Measurements from ENCODE around the gene CAMK1G.

The CAMK1G gene

DNA sequence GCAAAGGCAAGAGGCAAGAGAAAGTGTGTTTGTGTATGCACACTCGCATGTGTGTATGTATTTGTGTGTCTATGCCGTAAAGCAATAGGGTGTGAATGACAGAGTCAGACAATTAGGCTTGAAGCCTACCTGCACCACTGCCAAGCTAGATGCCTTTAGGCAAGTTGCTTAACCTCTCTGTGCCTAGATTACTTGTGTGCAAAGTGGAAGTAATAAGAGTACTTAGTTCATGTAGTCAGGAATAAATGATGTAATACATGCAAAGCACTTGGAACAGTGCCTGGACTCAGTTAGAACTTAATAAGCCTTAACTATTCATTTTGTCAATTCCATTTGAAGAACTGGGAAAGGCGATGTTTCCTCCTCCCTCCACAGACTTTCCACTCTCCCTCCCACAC is 37.0 kb downstream of the CAMK1G start:
- DNase-seq (ENCODE audit: low spot score), result no peak

DNA sequence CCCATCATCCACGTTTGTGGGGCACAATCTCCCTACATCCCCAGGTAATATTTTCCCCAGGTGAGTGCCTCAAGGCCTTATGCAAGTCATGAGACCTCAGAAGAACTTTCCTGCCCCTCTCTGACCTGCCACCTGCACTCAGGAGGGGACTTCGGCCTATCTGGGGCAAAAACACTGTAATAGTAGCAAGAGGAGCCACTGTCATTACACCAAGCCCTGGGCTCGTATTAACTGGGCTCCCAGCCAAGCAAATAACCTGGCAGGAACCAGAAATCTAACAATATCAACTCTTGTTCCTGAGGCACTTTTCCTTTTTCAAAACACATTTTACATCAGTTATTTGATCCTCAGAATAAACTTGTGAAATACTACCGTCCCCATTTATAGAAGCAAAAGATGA is 37.8 kb downstream of the CAMK1G start:
- no peak for DNase-seq (ENCODE audit: low spot score)

GRCh38 chr1:209621741-209622655 is 38.5 kb downstream of the CAMK1G start:
- no peak for DNase-seq (ENCODE audit: low spot score)

DNA sequence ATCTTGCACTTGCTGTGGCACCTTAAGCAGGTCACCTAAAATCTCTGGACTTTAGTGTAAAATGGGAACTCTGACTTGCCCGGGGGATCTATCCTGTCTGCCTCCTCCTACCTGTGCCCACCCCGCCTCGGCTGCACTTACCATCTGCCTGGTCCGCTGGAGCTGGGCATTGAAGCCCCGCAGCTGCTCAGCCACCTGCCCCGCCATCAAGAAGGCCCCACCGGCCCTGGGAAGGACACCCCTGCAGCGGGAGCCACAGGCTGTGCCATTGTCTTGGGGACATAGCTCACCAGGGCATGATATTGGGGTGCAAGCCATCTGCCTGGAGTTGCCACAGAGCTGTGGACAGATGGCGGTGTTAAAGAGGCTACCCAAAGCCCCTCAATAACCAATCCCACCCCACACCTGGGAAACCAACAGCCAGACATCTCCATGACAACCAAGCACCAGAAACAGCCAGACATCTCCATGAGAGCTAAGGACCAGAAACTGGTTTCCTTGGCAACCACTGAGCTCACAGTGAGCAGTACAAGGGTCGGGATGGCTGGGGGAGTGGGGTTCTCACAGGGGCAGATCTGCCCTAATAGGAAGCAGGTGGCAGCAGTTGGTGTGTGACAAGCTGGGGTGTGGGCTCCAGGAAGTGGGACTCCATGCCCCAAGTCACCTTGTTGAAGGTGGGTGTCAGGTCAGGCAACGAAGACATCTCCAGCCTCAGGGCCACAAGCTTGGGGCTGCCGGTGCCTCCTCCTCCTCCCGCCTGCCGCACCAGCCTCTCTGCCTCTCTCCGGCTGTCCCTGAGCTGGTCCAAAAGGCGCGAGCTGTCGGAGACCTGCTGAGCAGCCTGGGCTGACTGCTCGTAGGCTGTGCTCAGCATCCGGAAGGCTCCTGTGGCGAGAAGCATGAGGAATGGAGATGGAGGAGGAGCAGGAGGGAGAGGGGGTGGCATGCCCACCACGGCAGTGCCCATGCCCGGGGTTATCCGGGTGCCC is 39.6 kb downstream of the CAMK1G start:
- no peak for DNase-seq (ENCODE audit: low spot score)

DNA sequence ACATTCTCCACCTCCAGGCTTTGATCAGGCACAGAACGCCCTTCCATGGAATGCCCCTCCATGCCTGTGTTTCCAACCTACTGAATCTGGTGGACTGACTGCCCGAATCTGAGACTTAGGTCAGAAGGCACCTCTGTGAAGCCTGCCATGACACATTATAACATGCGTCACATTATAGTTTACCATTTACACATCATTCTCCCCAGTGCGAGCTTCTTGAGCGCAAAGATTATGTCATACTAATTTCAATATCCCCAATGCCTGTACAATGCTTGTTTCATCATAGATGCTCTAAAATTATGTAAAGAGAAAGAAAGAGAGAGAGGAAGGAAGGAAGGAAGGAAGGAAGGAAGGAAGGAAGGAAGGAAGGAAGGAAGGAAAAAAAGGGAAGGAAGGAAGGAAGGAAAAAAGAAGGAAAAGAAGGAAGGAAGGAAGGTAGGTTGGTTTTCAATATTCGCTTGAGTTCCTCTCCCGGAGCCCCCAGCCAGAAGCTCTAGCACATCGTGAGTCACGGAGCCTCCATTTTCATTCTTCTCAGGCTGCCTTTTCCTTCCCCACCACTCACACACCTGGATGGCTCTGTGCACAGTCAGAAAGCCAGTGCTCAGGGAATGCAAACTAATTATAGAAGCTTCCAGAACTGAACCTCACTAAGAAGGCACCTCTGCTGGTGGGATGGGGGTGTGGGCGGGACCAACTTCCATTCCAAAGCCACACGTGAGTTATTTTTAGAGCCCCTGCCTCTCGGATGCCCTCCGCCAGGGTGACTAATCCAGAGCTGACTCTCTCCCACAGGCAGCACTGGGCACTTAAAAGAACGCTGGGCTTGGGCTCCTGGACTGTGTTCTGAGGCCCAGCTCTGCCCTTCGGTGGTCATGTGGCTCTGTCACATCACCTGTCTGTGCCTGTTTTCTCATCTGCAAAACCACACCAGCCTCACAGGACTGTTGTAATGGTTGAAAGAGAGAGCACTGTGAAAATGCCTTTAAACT is 41.3 kb downstream of the CAMK1G start:
- DNase-seq (ENCODE audit: low spot score), result no peak

DNA sequence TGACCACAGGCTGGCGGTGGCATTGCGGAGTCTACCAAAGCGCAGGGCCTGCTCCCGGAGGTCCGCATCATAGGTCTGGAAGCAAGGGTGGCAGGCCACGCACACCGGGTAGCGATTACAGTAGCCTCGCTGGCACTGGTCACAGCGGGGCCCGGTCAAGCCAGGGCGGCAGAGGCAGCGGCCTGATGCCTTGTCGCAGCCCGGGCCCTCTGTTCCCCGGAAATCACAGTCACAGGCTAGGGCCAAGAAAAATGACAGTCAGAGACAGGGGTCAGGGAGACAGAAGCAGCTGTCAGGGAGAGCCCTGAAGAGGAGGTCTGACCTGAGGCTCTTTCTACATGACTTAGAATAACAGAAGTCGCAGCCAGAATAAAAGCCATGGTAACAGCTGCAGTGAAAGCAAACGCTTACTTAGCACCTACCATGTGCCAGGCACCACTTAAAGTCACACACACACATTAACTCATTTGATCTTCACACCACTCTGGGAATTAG is 42.3 kb downstream of the CAMK1G start:
- peak; percentile 49 for DNase-seq (ENCODE audit: low spot score)

DNA sequence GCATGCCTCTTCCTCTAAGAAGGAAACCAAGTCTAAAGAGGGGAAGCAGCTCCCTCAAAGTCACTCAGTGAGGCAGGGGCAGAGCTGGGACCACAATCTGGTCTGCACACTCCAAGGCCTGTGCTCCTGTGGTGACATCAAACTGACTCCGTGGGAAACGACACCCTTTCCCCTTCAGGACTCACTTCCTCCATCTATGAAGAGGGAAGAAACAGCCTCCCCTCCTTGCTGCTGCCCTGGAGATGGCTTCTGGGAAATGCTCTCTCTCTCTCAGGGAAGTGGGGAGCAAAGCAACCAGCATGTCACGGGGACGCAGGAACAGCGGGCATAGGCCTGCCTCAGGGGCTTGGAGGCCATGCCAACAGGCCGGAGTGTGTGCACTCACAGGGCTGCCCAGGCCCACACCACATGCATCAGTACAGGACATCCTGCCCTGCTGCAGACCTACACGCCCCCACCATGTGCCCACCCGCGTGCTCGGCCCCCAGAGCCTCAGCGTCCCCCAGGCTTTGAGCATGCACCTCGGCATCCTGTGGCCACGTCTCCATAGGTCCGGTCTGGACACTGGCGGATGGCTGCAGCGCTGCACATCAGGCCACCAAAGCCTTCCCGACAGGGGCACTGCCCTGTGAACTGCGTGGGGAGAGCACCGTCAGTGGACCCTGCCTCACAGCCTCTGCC is 43.0 kb downstream of the CAMK1G start:
- DNase-seq (ENCODE audit: low spot score), result no peak

DNA sequence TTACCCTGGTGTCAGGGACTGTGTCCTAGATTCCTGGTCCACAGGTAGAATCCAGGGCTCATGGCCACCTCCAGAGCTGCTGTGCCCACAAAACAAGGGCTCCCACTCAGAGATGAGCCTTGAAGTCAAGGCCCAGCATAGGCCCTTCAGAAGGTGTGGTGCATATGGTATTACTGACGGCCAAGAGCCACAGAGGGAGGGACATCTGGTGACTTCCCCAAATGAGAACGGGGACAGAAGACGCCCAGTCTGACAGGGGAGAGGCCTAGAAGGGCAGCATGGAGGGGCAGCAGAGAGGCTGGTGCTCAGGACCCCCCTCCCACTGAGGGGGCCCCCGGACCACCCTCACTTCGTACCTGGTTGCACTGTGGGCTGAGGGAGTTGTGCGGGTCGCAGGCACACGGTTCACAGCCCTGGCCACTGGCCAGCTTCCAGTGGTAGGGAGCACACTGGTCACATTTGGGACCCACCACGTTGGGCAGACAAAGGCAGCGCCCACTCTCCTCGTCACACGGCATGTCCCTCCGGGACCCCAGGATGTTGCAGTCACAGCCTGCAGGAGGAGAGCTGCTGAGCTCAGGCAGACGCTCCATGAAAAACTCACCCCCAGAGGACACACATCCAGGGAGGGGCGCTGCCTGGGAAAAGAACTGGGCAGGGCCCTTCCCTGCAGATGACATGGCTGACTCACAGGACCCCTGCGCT is 43.7 kb downstream of the CAMK1G start:
- DNase-seq (ENCODE audit: low spot score), result no peak

- DNase-seq (ENCODE audit: low spot score), result peak; percentile 89
These were observed 44.2 kb downstream of the CAMK1G start for GRCh38 chr1:209627732-209628196.

DNA sequence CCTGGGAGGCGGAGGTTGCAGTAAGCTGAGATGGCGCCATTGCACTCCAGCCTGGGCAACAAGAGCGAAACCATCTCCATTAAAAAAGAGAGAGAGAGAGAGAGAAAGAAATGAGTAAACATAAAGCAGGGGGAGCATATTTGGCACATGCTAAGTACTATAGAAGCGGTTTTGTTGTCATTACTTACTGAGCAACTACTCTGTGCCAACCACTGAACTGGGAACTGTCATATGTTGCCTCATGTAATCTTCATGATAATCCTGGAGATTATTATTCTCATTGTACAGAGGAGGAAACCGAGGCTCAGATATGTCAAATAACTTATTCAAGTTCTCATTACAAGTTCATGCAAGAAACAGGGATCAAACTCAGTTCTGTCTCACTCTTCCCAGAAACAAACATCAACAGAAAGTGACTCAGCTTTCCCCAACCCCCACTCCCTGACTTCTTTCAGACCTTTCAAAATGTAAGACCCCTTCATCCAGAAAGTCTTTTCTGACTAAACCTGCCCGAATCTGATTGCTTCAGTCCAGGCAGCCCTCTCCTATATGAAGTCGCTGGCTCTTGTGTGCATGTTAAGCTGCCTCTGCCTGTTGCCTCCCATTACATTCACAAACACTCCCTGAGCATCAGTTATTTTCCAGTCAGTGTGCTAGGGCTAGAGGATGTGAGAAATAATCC is 45.2 kb downstream of the CAMK1G start:
- DNase-seq (ENCODE audit: low spot score), result no peak

DNA sequence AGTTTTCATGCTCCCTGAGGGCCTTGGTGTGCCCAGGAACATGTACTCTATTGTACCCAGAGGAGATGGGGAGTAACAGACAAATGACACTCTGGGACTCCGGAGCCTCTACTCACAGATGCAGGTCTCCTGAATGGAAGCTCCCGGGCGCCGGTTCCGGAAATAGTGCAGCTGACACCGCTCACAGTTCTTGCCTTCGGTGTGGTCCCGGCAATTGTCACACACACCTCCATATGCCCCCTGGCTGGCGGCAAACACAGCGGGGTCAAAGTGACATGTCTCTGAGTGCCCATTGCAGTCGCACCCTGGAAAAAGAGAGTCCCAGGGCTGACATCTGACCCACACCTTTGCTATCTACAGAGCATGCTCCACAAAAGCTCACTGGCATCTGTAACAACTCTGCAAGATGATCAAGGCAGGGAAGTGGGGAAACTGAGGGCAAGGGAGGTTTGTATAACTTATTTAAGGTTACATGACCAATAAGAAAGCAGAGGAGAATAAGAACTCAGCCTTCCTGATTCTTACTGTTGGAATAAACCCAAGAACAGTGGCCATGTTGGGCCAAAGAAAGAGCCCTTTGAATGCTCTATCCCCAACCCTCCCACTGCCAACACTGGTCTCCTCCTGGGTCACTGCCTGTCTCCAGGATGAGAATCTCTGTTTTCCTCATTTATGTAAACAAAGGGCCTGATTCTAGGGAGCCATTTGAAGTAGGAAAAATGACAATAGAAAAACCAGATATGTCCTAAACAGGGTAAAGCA is 46.3 kb downstream of the CAMK1G start:
- DNase-seq (ENCODE audit: low spot score), result peak; percentile 67

GRCh38 chr1:209630383-209631225 is 47.1 kb downstream of the CAMK1G start:
- no peak for DNase-seq (ENCODE audit: low spot score)

- no peak for DNase-seq (ENCODE audit: low spot score)
These were observed 50.0 kb downstream of the CAMK1G start for GRCh38 chr1:209633335-209633997.

DNA sequence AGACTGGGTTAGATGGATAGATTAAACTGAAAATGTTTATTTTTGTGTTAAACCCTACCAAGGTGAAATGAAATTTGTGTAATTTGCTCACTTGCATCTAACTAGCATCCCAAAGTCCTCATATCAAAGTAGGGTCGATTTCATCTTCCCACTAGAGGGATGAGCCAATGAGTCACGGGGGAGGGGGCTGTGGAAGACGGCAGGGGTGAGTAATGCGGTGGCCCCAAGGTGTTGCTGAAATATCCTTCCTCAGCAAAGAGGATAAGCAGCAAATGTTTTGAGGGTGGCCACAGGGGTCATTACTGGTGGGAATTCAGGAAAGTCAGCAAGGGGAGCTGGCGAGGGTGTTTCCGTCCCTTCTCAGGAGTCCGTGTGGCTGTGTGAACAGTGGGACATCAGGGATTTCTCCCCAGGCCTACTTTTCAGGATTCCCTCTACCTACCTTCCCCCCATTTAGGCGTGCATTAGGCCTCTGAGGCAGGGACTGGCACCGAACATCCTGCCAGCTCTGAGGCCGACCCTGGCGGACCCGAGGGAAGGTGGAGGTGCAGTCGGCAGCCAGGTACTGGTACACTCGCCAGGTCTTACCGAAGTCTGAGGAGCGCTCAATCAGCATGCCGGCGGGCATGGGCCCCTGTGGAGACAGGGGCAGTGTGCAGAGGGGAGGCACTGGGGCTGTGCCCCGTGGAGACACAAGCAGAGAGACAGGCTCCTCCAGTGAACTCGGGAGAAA is 50.7 kb downstream of the CAMK1G start:
- DNase-seq (ENCODE audit: low spot score), result no peak

GRCh38 chr1:209635850-209636249 is 52.3 kb downstream of the CAMK1G start:
- no peak for DNase-seq (ENCODE audit: low spot score)

GRCh38 chr1:209641832-209642172 is 58.3 kb downstream of the CAMK1G start:
- peak; percentile 92 for DNase-seq (ENCODE audit: low spot score)

All from Ammon's horn (tissue), 1 donor.